Activated CD8-positive, alpha-beta memory T cell treated with anti-CD3 and anti-CD28 coated beads, Interleukin-2, amount 50 U/mL, for 48 hours (primary cell): ENCODE data around the gene LRBA.
"Not testable (repeated sequence)": the region's sequence is repeated elsewhere in the genome, so short reads cannot be mapped to it uniquely, and the experiment has no call there.

Source experiments
- DNase-seq: peaks from one replicate; pipeline ENCODE4 v3.0.0-alpha.2; 2020

Gene LRBA

GRCh38 chr4:150461957-150462356 is 553.1 kb downstream of the LRBA start:
- no peak for DNase-seq

- no peak for DNase-seq
Observed at GRCh38 chr4:150457802-150458201, 557.3 kb downstream of the LRBA start.

DNA sequence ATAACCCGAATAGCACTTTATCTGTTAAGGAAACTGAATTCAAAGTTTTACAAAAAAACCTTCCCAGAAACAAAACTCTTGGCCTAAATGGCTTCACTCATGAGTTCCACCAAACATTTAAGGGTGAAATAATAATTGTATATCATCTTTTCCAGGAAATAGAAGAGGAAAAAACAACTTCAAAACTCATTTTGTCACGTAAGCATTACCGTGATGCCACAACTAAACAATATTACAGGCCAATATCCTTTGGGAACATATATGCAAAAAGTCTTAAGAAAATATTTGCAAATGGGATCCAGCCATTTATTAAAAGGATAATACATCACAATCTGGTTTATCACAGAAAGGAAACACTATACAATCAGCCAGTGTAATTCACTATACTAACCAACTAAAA is 563.2 kb downstream of the LRBA start:
- no peak for DNase-seq

DNA sequence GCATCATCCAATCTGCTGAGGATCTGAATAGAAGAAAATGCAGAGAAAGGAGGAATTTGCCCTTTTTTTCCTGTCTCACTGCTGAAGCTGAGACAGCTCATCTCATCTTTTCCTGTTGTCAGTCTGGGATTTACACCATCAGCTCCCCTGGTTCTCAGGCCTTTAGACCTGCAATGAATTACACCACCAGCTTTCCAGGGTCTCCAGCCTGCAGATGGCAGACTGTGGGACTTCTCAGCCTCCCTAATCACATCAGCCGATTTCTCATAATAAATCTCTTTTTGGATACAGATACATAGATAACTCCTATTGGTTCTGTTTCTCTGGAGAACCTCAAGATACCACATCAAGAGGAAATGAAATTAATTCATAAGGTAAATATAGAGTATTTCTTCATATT is 567.7 kb downstream of the LRBA start:
- no peak for DNase-seq

DNA sequence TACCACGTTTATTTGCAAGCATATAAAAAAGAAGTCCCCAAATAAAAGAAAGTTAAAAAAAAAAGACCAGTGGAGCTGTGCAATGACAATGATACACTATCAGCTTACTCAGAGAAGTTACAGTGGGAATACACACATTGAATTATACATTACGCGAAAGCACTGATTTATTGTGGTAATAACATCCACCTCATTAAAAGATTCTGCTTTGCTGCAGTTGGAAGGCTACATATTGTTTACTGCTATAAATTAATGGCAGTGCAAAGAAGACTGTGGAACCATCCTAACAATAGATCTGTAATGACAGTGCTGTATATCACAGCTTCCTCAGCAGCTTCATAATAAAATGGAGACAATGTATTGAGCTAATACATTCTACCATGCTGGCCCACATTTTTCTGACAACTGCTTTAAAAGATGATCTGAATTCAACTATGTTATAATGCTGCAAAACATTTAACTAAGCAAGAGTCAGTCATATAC is 575.6 kb downstream of the LRBA start:
- DNase-seq, result no peak

DNA sequence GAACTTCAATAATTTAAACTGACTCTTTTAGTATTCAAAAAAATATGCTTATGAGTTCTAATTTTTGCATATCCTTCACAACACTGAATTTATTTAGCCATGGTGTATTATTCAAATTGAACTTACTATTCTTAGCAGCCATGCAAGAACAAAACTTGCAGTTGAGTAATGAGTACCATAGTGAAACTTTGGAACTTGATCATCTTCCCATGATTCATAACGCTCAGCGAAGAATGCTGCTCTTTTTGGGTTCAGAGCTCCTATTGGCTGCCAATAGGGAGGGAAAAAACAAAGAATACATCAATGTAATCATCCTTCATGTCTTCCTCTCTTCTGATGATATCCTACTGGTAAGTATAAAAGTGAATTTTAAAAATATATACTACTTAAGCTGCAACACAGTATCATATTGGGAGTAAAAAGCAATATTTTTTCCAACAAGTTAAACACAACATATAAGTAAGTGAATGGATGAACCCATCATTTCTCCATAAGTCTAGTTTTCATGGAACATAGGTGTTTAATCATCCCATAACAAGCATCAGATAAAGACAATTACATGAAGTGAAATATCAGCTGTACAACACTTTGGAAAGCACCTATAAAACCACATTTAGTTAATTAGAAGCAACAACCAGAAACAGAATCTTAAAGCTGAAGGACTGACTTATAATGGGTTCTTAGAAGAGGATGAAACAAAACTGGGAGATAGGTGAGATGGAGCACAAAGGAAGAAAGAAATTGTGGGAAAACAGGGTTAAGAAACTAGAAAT is 578.3 kb downstream of the LRBA start:
- DNase-seq, result no peak

DNA sequence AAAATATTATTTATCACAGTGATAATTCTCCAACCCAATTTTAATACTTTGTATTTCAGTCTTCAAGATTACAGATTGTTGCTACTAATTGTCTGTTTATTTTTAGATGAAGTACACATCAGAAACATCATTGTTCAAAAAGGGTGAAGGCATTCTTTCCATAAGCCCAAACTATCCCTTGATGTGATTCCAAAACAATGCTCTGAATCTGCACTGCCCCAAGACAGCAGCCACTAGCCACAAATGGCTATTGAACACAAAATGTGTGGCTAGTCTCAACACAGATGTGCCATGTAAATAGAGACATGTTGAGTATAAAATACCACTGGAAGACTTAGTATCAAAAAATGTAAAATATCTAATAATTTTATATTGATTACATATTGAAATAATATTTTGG is 583.9 kb downstream of the LRBA start:
- DNase-seq, result no peak

GRCh38 chr4:150425161-150425560 is 589.9 kb downstream of the LRBA start:
- DNase-seq, result no peak

- no peak for DNase-seq
Observed at GRCh38 chr4:150423503-150423902, 591.6 kb downstream of the LRBA start.

DNA sequence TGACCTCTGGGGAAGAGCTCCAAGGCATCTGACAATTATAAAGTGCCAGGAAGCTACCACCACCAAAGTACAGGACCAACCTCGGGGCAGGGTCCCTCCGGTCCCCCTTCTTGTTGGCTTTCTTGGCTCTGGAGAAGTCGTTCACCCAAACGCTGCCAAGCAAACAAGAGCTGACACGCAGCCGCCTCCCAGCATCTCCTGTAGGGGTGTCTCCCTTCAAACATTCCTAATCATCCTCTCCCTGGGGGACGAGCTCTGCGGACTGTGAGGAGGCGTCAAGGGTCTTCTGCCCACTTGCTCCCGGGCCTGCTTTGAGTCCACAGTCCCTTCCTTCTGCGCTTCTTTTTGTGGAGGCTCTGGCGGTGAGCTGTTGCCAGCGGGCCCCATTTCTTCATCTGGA is 592.0 kb downstream of the LRBA start:
- no peak for DNase-seq

GRCh38 chr4:150421612-150422011 is 593.5 kb downstream of the LRBA start:
- no peak for DNase-seq

GRCh38 chr4:150419939-150420338 is 595.1 kb downstream of the LRBA start:
- DNase-seq, result no peak

DNA sequence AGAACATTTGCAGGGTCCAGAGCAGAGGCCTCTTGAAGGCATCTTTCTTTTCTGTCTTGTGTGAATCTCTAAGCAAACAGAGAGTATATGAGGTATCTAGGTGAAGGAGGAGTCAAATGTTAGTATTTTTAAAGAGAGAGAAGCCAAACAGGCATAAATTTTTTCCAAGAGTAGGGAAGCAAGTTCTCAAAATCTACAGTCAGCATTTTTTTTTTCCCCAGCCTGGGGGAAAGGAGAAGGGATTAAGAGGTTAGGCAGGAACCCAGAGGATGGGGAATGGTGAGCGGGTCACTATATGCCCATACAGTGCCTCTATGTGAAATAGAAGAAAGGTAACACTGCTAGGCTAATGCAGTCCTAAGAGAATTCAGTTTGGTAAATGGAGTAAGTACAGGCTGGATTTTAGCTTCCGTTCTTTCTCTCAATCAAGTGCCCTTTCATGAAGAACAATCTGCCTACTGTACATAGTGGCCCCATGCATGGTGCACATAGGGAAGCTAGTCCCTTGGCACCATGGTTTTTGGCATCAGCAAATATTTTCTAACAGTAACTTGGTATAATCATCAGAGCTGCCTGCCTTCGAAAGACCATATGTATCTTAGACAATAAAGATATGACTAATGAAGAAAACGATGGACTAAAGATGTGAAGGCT is 596.2 kb downstream of the LRBA start:
- no peak for DNase-seq

- DNase-seq, result no peak
Observed at GRCh38 chr4:150415213-150415612, 599.9 kb downstream of the LRBA start.

DNA sequence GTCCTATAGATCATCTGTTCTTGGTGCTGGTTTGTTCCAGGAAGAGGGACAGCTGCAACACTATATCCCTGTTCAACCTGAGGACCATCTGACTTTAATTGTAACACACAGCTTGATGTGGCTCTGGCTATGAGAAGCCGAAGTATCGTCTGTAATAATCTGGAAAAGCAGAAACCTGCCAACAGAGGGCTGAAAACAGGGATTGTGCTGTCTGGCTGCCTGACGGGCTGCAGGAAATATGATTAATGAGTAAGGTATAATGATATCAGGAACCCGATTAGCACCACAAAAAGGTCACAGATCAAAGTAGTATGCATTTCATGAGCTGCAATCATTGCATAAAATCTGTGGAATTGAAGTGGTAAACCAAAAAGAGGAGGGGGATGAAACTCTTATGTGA is 603.6 kb downstream of the LRBA start:
- no peak for DNase-seq

GRCh38 chr4:150402871-150403272 is 612.2 kb downstream of the LRBA start:
- no peak for DNase-seq

DNA sequence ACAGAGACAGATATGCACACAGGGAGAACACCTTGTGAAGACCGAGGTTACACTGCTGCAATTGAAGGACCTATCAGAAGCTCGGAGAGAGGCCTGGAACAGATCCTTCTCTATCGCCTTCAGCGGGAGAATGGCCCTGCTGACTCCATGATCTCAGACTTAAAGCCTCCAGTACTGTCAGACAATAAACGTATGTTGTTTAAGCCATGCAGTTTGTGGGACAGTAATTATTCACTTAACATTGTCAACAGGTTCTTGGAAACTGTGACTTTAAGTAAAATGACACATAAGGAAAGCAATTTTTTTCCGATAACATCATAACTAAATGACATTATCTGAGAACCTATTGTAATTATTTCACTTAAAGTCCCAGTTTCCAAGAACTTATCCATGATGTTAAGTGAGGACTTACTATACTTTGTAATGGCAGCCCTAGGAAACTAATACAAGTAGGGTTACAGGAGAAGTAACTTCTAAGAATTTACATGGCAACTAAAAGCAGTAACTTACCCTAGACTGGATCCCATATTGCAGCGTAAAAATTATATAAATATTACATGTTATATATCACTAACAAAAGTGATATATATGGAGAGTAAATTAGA is 613.9 kb downstream of the LRBA start:
- no peak for DNase-seq

DNA sequence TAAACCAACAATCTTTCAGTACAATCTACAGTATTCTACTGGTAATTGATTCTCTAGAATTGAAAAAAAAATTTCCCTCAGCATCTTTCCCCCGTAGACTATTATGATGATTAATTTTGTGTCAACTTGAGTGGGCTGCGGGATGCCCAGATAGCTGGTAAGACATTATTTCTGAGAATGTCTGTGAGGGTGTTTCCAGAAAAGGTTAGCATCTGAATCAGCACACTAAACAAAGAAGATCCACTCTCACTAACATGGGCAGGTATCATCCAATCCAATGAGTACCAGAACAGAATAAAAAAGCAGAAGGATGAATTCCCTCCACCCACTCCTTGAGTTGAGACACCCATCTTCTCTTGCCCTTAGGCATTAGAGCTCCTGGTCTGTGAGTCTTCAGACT is 619.2 kb downstream of the LRBA start:
- DNase-seq, result no peak

- DNase-seq, result no peak
Observed at GRCh38 chr4:150394046-150394445, 621.0 kb downstream of the LRBA start.

GRCh38 chr4:150391052-150391451 is 624.0 kb downstream of the LRBA start:
- DNase-seq, result no peak

- no peak for DNase-seq
Observed at GRCh38 chr4:150390531-150390910, 624.6 kb downstream of the LRBA start.

- no peak for DNase-seq
Observed at GRCh38 chr4:150389896-150390530, 625.1 kb downstream of the LRBA start.

DNA sequence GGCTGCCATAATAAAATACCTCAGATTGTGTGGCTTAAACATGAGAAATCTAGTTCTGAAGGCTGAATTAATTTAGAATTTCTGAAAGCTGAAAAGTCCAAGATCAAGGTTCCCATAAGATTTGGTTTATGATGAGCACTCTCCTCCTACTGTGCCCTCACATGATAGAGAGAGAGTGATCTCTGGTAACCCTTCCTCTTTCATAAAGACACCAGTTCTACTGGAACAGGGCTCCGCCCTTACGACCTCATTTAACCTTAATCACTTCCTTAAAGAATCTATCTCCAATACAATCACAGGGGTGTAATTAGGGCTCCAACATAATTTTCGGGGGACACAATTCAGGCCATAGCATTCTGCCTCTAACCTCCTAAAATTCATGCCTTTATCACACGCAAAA is 627.1 kb downstream of the LRBA start:
- DNase-seq, result no peak

DNA sequence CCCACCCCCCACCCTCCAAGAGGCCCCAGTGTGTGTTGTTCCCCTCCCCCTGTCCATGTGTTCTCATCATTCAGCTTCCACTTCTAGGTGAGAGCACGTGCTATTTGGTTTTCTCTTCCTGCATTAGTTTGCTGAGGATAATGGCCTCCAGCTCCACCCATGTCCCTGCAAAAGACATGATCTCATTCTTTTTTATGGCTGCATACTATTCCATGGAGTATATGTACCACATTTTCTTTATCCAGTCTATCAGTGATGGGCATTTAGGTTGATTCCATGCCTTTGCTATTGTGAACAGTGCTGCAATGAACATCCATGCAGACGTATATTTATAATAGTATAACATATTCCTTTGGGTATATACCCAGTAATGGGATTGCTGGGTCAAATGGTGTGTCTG is 628.7 kb downstream of the LRBA start:
- not testable (repeated sequence) for DNase-seq
